HG03342 (cell line): ENCODE measurements around the gene MAGEB5.
"Not testable (repeated sequence)": the region's sequence is repeated elsewhere in the genome, so short reads cannot be mapped to it uniquely, and the experiment has no call there.

ENCODE experiments used
- ATAC-seq: cut with Tn5 transposase; IDR thresholded peaks from one replicate; pipeline ENCODE4 v1.9.1; 2021; ENCODE audit warnings: mild to moderate bottlenecking, moderate library complexity; ENCODE audit not compliant: unreplicated experiment

The MAGEB5 gene

GRCh38 chrX:26215869-26216268 is at the start of gene MAGEB5:
MAGEB5 (plus strand) TSS chrX:26216169; CDS start chrX:26217302, 1,133 bp downstream.
- ATAC-seq: no peak

GRCh38 chrX:26192204-26192603 is 23.8 kb upstream of the MAGEB5 start, which contains the start of gene MAGEB6:
MAGEB6 (plus strand) TSS chrX:26192440; CDS start chrX:26193847, 1,407 bp downstream.
- no peak for ATAC-seq

GRCh38 chrX:26203561-26203960 is 12.4 kb upstream of the MAGEB5 start:
- ATAC-seq: no peak

- ATAC-seq: not testable (repeated sequence)
These were observed 11.3 kb upstream of the MAGEB5 start for GRCh38 chrX:26204717-26205116.

GRCh38 chrX:26208012-26208411 is 8.0 kb upstream of the MAGEB5 start:
- ATAC-seq: no peak

- ATAC-seq: no peak
These were observed 3.4 kb downstream of the MAGEB5 start for GRCh38 chrX:26219351-26219750.

GRCh38 chrX:26234177-26234576 is 18.2 kb downstream of the MAGEB5 start:
- ATAC-seq: no peak

- ATAC-seq: no peak
These were observed 37.6 kb downstream of the MAGEB5 start for GRCh38 chrX:26253526-26253925.

- no peak for ATAC-seq
These were observed 38.5 kb downstream of the MAGEB5 start for GRCh38 chrX:26254436-26254835.

GRCh38 chrX:26262121-26262523 is 46.2 kb downstream of the MAGEB5 start:
- ATAC-seq: no peak
